Posterior vena cava (tissue), 2 donors: ENCODE measurements around the gene GJC3. TPM values are rescaled to one million over a fixed set of nuclear protein-coding genes. Genes with fewer than 3 reads are reported as not detected.
"Not testable (repeated sequence)": the region's sequence is repeated elsewhere in the genome, so short reads cannot be mapped to it uniquely, and the experiment has no call there.

Experiments
- DNase-seq: peaks from one replicate; pipeline ENCODE4 v3.0.0-alpha.2; 2020; ENCODE audit warnings: low spot score
- intact Hi-C, 2 donors: fragments of 100-400 bp; cut with DNase I; formaldehyde crosslinking; loops; one replicate each; pipeline versions ENCODE4 v1.14.1 to v1.14.2; 2022 to 2023
- long read RNA-seq, 2 donors: library from polyadenylated mRNA; unstranded; transcript quantifications; one replicate each; pipeline ENCODE4 v2.0.0, GENCODE V29; 2020 to 2021
- total RNA-seq, 2 donors: library from RNA; stranded (reverse); fragmentation: NEBNext Ultra II Directional; extraction: Animal tissue kit (Norgen Biotek cat#: 25700); gene quantifications; one replicate each; pipeline ENCODE4 v1.2.1, GENCODE V29; 2021
- donor health status: DM: yes; HTN: yes; CAD: no.
- donor health status: DM: yes; HTN: yes; CAD: no.

The GJC3 gene
- total RNA-seq, result not detected
- long read RNA-seq, donor 1, result 0 reads
- long read RNA-seq, donor 2, result 0 reads

GRCh38 chr7:99928994-99929729 is at the start of gene GJC3:
GJC3 (minus strand) TSS chr7:99929620; CDS start chr7:99929620, 0 bp downstream.
- intact Hi-C loops, result no loop called here

GRCh38 chr7:99976626-99977025 is 47.2 kb upstream of the GJC3 start:
- intact Hi-C loops, result no loop called here
- DNase-seq, result peak; percentile 51

More at GRCh38 chr7:99928994-99929729, at the start of gene GJC3:
- peak; percentile 80 for DNase-seq

GRCh38 chr7:99975782-99976521 is 46.5 kb upstream of the GJC3 start, which contains the start of gene AZGP1:
AZGP1 (minus strand) TSS chr7:99976031; CDS start chr7:99976020, 11 bp downstream.
- peak; percentile 72 for DNase-seq
- intact Hi-C loops, result no loop called here

GRCh38 chr7:99974681-99975080 is 45.3 kb upstream of the GJC3 start:
- intact Hi-C loops, result no loop called here
- DNase-seq, result peak; percentile 41

GRCh38 chr7:99973817-99974216 is 44.4 kb upstream of the GJC3 start:
- intact Hi-C loops, result not testable (repeated sequence)
- peak; percentile 22 for DNase-seq

GRCh38 chr7:99971242-99971641 is 41.8 kb upstream of the GJC3 start:
- no peak for DNase-seq
- intact Hi-C loops, result no loop called here

GRCh38 chr7:99969813-99970212 is 40.4 kb upstream of the GJC3 start:
- DNase-seq, intact Hi-C loops: not testable (repeated sequence)

- DNase-seq, result no peak
- intact Hi-C loops, result no loop called here
Measured at GRCh38 chr7:99969298-99969697, 39.9 kb upstream of the GJC3 start.

GRCh38 chr7:99958564-99959227 is 29.3 kb upstream of the GJC3 start:
- intact Hi-C loops, result no loop called here

GRCh38 chr7:99955247-99955646 is 25.8 kb upstream of the GJC3 start:
- intact Hi-C loops, result no loop called here
- no peak for DNase-seq

More at GRCh38 chr7:99958564-99959227, 29.3 kb upstream of the GJC3 start:
- no peak for DNase-seq

- DNase-seq, intact Hi-C loops: not testable (repeated sequence)
Measured at GRCh38 chr7:99954643-99955042, 25.2 kb upstream of the GJC3 start.

GRCh38 chr7:99953649-99954048 is 24.2 kb upstream of the GJC3 start:
- intact Hi-C loops, result no loop called here
- peak; percentile 89 for DNase-seq

- intact Hi-C loops, DNase-seq: not testable (repeated sequence)
Measured at GRCh38 chr7:99952649-99953048, 23.2 kb upstream of the GJC3 start.

- DNase-seq, intact Hi-C loops: not testable (repeated sequence)
Measured at GRCh38 chr7:99950819-99951218, 21.4 kb upstream of the GJC3 start.

- DNase-seq, result no peak
- intact Hi-C loops, result no loop called here
Measured at GRCh38 chr7:99949645-99950228, 20.3 kb upstream of the GJC3 start.

GRCh38 chr7:99947608-99948007 is 18.2 kb upstream of the GJC3 start:
- intact Hi-C loops, result no loop called here
- no peak for DNase-seq

GRCh38 chr7:99944497-99945070 is 15.2 kb upstream of the GJC3 start:
- intact Hi-C loops, result no loop called here
- DNase-seq, result no peak

- DNase-seq, result no peak
- intact Hi-C loops, result no loop called here
Measured at GRCh38 chr7:99943641-99944496, 14.4 kb upstream of the GJC3 start.
